Activated naive CD8-positive, alpha-beta T cell treated with anti-CD3 and anti-CD28 coated beads, Interleukin-2, amount 50 U/mL, for 24 hours (primary cell): ENCODE measurements around the gene SMYD1.

Source experiments
- ATAC-seq: fragments of 150-1000 bp; cut with Tn5 transposase; one replicate; pipeline ENCODE4 v1.10.0; 2021
- DNase-seq: peaks from one replicate; pipeline ENCODE4 v3.0.0; 2021
- H3K27ac Mint-ChIP-seq: one replicate; pipeline ENCODE4 v1.8.0; 2021; ENCODE audit warnings: mild to moderate bottlenecking, mixed read lengths
- H3K27me3 Mint-ChIP-seq: one replicate; pipeline ENCODE4 v1.8.0; 2021; ENCODE audit warnings: mixed read lengths
- H3K36me3 Mint-ChIP-seq: one replicate; pipeline ENCODE4 v1.8.0; 2021; ENCODE audit warnings: low read depth, mixed read lengths
- H3K4me1 Mint-ChIP-seq: one replicate; pipeline ENCODE4 v1.8.0; 2021; ENCODE audit warnings: mixed read lengths
- H3K4me3 Mint-ChIP-seq: one replicate; pipeline ENCODE4 v1.8.0; 2021; ENCODE audit warnings: mild to moderate bottlenecking, moderate library complexity, mixed read lengths
- H3K9me3 Mint-ChIP-seq: one replicate; pipeline ENCODE4 v1.8.0; 2021; ENCODE audit warnings: mixed read lengths

The SMYD1 gene

GRCh38 chr2:88148929-88149438, 81.4 kb downstream of the SMYD1 start:
- ATAC-seq (no peak), DNase-seq (no peak)
- Mint-ChIP-seq H3K27ac (no peak overlapping the region), H3K36me3 (peaks cover 3% of the 10 kb centered on the region), H3K27me3 (peaks cover 10% of the 10 kb centered on the region), H3K4me1 (no peaks in the 10 kb centered on the region), H3K9me3 (peaks cover 32% of the 10 kb centered on the region), H3K4me3 (no peak overlapping the region)

- no peaks in the 10 kb centered on the region for H3K4me1 Mint-ChIP-seq
- no peak overlapping the region for H3K27ac Mint-ChIP-seq
- DNase-seq: no peak
- no peaks in the 10 kb centered on the region for H3K36me3 Mint-ChIP-seq
- no peak for ATAC-seq
- H3K27me3 Mint-ChIP-seq: no peaks in the 10 kb centered on the region
- H3K4me3 Mint-ChIP-seq: no peak overlapping the region
- no peaks in the 10 kb centered on the region for H3K9me3 Mint-ChIP-seq
Observed at GRCh38 chr2:88159481-88159880, 91.9 kb downstream of the SMYD1 start.

GRCh38 chr2:88159955-88160415, 92.4 kb downstream of the SMYD1 start:
- DNase-seq: peak; percentile 55
- H3K27me3 Mint-ChIP-seq: no peaks in the 10 kb centered on the region
- no peaks in the 10 kb centered on the region for H3K4me1 Mint-ChIP-seq
- H3K4me3 Mint-ChIP-seq: no peak overlapping the region
- no peaks in the 10 kb centered on the region for H3K9me3 Mint-ChIP-seq
- H3K36me3 Mint-ChIP-seq: no peaks in the 10 kb centered on the region
- no peak for ATAC-seq
- H3K27ac Mint-ChIP-seq: no peak overlapping the region

GRCh38 chr2:88160517-88160916, 92.9 kb downstream of the SMYD1 start:
- Mint-ChIP-seq H3K9me3 (no peaks in the 10 kb centered on the region), H3K4me3 (no peak overlapping the region), H3K27ac (no peak overlapping the region), H3K27me3 (no peaks in the 10 kb centered on the region), H3K4me1 (no peaks in the 10 kb centered on the region), H3K36me3 (no peaks in the 10 kb centered on the region)
- DNase-seq (no peak), ATAC-seq (no peak)

GRCh38 chr2:88161446-88162244, 94.0 kb downstream of the SMYD1 start:
- H3K27me3 Mint-ChIP-seq: no peaks in the 10 kb centered on the region
- H3K9me3 Mint-ChIP-seq: no peaks in the 10 kb centered on the region
- DNase-seq (no peak), ATAC-seq (no peak)
- H3K4me1 Mint-ChIP-seq: no peaks in the 10 kb centered on the region
- H3K4me3 Mint-ChIP-seq: no peak overlapping the region
- no peaks in the 10 kb centered on the region for H3K36me3 Mint-ChIP-seq
- H3K27ac Mint-ChIP-seq: no peak overlapping the region
